GM19238 (cell line): ENCODE measurements around the gene DUSP15.

Experiments
- DNase-seq: peaks from one replicate; pipeline ENCODE4 v3.0.0; 2011; ENCODE audit warnings: low spot score; ENCODE audit not compliant: insufficient read length

DUSP15 gene

GRCh38 chr20:31860390-31861134 is 9.8 kb downstream of the DUSP15 start:
- DNase-seq: no peak

GRCh38 chr20:31859998-31860380 is 10.3 kb downstream of the DUSP15 start:
- no peak for DNase-seq

DNA sequence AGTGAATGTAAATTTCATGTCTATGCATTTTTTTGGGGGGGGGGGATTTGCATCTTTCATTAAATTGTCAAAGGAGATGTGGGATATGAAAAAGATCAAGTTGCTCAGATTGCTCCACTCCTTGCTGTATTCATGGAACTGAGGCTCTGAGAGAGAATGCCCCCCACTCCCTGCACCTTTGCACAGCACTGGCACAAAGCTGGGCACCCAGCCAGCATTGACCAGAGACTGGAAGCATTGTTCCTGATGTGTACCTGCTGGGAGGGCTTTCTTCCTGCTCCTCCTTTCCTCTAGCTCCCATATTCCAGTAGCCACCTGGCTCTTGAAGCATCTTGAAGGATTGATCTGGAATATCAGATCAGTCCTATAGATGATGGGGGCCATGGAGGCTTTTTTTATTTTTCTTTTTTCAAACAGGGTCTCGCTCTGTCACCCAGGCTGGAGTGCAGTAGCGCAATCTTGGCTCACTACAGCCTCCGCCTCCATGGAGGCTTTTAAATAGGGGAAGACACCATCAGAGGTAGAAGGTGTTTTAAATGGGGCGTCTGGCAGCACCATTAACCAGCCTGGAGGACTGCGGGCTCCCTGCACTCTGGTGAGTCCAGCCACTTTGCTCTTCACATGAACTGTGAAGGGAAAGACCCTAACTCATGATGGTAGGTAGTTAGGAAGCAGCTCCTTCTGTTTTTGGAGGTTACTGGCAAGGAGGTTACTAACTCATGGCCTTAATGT is 10.9 kb downstream of the DUSP15 start:
- DNase-seq: no peak

- DNase-seq: no peak
Observed at GRCh38 chr20:31858760-31859083, 11.6 kb downstream of the DUSP15 start.

GRCh38 chr20:31857861-31858759 is 12.2 kb downstream of the DUSP15 start:
- DNase-seq: peak; percentile 78

DNA sequence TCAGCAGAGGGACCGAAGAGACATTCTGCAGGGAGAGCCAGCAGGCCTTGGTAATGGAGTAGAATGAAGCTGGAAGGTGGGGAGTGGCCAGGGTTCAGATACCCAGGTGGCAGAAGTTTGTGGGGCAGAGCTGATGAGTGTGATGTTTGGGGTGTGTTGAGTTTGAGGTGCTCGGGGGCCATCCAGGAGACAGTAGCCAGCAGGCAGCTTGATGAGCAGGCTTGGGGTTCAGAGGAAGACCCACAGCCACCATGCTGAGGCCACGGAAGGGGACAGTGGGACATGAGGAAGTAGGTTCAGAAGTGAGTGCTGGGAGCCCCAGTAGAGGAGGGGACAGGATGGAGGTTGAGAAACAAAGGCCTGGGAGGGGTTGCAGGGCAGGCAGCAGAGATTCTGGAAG is 13.8 kb downstream of the DUSP15 start:
- DNase-seq: no peak

DNA sequence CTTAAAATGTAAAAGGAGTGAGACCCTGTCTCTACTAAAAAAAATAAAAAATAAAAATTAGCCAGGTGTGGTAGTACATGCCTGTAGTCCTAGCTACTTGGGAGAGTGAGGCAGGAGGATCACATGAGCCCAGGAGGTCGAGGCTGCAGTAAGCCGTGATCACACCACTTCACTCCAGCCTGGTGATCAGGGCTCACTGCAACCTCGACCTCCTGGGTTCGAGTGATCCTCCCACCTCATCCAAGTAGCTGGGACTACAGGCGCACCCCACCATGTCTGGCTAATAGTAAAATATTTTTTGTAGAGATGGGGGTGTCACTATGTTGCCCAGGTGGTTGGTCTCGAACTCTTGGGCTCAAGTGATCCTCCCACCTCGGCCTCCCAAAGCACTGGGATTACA is 16.8 kb downstream of the DUSP15 start:
- DNase-seq: no peak

GRCh38 chr20:31851240-31851955 is 18.9 kb downstream of the DUSP15 start:
- no peak for DNase-seq

- DNase-seq: no peak
Observed at GRCh38 chr20:31849306-31849930, 20.9 kb downstream of the DUSP15 start.

GRCh38 chr20:31848088-31848999 is 22.0 kb downstream of the DUSP15 start:
- no peak for DNase-seq

GRCh38 chr20:31846793-31847138 is 23.6 kb downstream of the DUSP15 start:
- DNase-seq: no peak

DNA sequence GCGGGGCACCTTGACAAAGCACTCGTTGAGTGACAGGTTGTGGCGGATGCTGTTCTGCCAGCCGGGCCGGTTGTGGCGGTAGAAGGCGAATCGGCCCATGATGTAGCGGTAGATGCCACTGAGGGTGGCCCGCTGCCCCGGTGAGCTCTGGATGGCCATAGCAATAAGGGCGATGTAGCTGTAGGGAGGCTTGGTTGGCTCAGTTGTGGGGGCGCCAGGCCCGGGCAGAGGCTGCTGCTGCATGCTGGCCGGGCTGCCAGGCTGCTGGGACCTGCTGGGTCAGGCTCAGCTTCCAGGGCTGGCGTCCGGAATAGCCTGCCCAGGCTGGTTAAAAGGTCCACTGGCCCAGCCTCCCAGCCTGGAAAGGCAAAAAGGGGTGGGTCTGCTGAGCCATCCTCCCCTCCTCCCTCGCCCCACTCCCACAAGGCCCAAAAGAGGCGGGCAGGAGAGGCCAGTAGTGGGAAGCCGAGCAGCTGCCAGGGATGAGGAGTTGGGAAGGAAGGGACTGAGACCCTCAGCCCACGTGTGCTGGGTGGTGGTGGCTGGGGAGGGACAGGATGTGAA is 24.9 kb downstream of the DUSP15 start, which contains the start of gene FOXS1:
Gene FOXS1 (minus strand): TSS at position 305 of the 564 bp plus-strand sequence. CDS start 62 bp downstream, at position 243.
- no peak for DNase-seq

DNA sequence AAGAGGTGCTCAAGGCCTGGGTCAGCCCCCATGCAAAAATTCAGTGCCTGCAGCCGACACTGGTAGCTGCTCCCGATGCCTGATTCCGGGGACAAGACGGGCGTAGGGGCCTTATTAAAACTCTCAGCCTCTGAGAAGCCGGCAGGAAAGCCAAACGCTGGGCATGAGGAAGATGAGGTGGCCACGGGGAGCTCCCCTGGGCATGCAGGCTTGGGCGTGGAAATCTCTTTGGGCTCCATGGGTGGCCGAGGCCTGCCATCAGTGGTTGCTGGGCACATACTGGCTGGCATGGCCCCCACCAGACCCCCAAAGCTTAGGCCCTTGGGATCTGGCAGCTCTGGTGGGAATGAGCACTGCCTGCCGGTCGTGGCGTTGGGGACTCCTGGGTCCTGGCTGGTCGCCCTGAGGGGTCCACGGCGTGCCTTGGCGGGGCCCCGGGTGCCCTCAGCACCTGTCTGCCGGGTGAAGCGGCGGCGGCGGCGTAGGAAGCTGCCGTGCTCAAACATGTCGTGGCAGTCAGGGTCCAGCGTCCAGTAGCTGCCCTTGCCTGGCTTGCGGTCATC is 25.5 kb downstream of the DUSP15 start:
- no peak for DNase-seq

- DNase-seq: no peak
Observed at GRCh38 chr20:31843881-31844280, 26.4 kb downstream of the DUSP15 start.

DNA sequence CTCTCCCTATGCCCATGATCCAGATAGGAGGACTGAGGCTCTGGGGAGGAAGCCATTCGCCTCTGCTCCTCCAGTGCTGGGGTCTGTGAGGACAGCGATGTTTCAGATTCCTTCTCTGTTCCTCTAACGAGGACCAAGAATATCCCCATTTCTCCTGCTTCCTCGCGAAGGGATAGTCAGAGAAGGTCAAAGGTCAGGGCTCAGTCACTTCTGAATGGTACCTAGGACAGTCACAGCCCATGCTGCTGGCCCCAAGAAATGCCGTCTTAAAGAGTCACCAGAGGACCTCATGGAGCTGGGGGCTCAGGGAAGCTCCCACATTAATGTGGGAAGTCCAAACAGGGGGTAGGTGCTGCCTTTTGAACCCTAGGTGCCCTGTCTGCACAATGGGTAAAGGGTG is 27.0 kb downstream of the DUSP15 start:
- DNase-seq: no peak

DNA sequence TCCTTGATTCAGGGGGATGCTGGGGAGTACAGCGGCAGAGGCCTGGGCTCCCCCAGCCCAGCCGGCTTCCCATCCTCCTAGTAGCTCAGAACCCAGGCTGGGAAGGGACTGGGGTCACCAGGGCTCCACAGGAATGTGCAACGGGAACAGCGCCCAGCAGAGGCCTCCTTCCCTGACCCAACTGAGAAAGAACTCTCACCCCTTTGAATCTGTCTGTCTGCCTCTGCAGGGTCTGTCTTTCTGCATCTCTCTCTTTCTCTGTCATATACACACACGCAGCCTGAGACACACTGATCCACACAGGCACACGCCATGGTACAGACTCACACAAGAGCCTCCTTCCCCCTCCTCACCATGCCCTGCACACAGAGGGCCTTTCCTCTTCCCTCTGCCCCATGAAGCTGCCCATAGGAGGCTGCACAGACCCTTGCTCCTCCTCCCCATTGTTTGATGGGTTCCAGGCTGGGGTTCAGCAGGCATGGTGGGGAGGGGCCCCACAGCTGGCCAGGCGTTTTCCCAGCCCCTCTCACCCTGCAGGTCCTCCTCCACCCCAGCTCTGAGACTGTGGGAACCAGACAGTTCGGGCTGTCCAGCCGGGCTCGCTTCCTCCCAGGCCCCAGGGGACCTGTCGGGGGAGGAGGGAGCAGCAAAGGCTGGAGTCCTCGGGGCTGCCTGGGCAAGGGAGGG is 27.7 kb downstream of the DUSP15 start:
- no peak for DNase-seq

DNA sequence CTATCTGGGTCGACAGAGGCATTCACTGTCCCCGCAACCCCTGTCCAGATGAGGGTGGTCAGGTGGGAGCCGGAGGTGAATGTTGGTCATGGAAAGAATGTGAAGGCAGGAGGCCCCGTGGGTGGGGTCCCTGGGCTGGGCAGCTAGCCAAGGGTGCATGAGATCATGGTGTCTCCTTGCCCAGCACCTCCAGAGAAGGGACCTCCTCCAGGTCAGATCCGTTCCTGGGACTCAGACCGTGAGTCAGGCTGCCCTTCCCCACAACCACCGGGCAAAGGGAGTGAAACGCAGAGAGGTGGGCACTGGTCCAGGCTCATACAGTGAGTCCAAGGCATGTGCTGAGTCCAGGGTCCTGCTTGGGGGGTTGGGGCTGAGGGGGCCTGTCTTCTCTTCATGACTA is 28.4 kb downstream of the DUSP15 start:
- no peak for DNase-seq

GRCh38 chr20:31840906-31841816 is 29.2 kb downstream of the DUSP15 start:
- no peak for DNase-seq
